Measurements from ENCODE around the gene FHOD3.

DNA sequence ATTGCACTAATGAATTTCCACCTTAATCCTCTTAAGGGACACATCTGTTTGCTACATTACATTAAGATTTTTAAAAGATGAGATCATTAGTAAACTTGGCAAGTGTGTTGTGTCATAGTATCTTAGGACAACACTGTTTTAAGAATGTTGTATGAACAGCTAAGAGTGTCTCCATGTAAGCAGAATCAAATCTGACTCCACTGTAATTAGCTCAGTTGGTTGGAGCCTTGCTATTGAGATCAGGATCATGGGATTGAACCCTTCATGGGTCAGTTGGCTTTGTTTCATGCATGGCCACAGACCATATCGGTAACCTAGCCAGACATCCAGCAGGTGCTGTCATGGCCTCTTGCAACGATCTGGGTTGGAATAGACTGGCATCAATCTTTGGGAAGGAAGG, 5.2 kb downstream of the FHOD3 start:
- TF ChIP-seq, protein P1, sequence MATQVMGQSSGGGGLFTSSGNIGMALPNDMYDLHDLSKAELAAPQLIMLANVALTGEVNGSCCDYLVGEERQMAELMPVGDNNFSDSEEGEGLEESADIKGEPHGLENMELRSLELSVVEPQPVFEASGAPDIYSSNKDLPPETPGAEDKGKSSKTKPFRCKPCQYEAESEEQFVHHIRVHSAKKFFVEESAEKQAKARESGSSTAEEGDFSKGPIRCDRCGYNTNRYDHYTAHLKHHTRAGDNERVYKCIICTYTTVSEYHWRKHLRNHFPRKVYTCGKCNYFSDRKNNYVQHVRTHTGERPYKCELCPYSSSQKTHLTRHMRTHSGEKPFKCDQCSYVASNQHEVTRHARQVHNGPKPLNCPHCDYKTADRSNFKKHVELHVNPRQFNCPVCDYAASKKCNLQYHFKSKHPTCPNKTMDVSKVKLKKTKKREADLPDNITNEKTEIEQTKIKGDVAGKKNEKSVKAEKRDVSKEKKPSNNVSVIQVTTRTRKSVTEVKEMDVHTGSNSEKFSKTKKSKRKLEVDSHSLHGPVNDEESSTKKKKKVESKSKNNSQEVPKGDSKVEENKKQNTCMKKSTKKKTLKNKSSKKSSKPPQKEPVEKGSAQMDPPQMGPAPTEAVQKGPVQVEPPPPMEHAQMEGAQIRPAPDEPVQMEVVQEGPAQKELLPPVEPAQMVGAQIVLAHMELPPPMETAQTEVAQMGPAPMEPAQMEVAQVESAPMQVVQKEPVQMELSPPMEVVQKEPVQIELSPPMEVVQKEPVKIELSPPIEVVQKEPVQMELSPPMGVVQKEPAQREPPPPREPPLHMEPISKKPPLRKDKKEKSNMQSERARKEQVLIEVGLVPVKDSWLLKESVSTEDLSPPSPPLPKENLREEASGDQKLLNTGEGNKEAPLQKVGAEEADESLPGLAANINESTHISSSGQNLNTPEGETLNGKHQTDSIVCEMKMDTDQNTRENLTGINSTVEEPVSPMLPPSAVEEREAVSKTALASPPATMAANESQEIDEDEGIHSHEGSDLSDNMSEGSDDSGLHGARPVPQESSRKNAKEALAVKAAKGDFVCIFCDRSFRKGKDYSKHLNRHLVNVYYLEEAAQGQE (IDR thresholded peaks at IDR 0.05; ENCODE audit: insufficient replicate concordance, low read depth): no peak
- TF ChIP-seq CTCF (IDR thresholded peaks at IDR 0.05; ENCODE audit: insufficient read depth, low read length): no peak
